Measurements from ENCODE around the gene SNX18. TPM values are rescaled to one million over a fixed set of nuclear protein-coding genes. Genes with fewer than 3 reads are reported as not detected.
"Not testable (repeated sequence)": the region's sequence is repeated elsewhere in the genome, so short reads cannot be mapped to it uniquely, and the experiment has no call there.

The SNX18 gene
- total and polyA plus RNA-seq, 2 of the 8 experiments (the other 6 are each of a cell fraction or from before 2014, with no cell fraction given): 5.8 to 17.7 TPM

GRCh38 chr5:54489648-54489979 lies 27.9 kb upstream of the SNX18 start:
- not testable (repeated sequence) for H3K79me1 ChIP-seq (ENCODE audit: low read depth, low read length); H3K27me3 ChIP-seq (replicated peaks in 1 of 4; ENCODE audit: control insufficient read depth in 3 of 4, extremely low read depth in 1 of 4, insufficient read depth in 3 of 4, low read length in 3 of 4); H2BK120ac ChIP-seq (replicated peaks; ENCODE audit: low read depth, low read length); H2BK12ac ChIP-seq (ENCODE audit: low read depth, low read length); H3K27ac ChIP-seq (ENCODE audit: low read depth, low read length); H3K23ac ChIP-seq (ENCODE audit: insufficient read length); H3K9ac ChIP-seq (replicated peaks in 1 of 4; ENCODE audit: extremely low read depth in 1 of 4, low read depth in 3 of 4, low read length in 3 of 4); H3K18ac ChIP-seq (ENCODE audit: extremely low read depth, low read length); H2BK20ac ChIP-seq (ENCODE audit: low read length); H3K4ac ChIP-seq (replicated peaks; ENCODE audit: insufficient read length, low read depth, low read length); H3K23me2 ChIP-seq (ENCODE audit: low read depth, low read length); H2BK15ac ChIP-seq (ENCODE audit: low read length); H3K14ac ChIP-seq (ENCODE audit: insufficient read length); H2AK5ac ChIP-seq (ENCODE audit: low read depth, low read length); H4K5ac ChIP-seq (ENCODE audit: insufficient read length, low read depth, low read length); H4K20me1 ChIP-seq (replicated peaks in 1 of 2; ENCODE audit: control insufficient read depth in 1 of 2, insufficient read depth in 2 of 2, low read length in 2 of 2); FAIRE-seq; H3K79me2 ChIP-seq (ENCODE audit: control insufficient read depth in 1 of 2, insufficient read depth in 2 of 2, low read length in 2 of 2); H3K4me3 ChIP-seq (ENCODE audit: extremely low read depth in 1 of 4, insufficient read depth in 2 of 4, low read depth in 3 of 4, low read length in 4 of 4); H4K8ac ChIP-seq (ENCODE audit: extremely low read depth, insufficient read depth, low read length); H4K91ac ChIP-seq (replicated peaks; ENCODE audit: insufficient read length, low read length); H3K36me3 ChIP-seq (ENCODE audit: control insufficient read depth in 2 of 4, insufficient read depth in 4 of 4, low read length in 3 of 4); DNase-seq (ENCODE audit: low read depth in 1 of 2, low spot score in 2 of 2); H3K56ac ChIP-seq (replicated peaks; ENCODE audit: insufficient read length, low read depth, low read length); H3K4me1 ChIP-seq (replicated peaks in 1 of 4; ENCODE audit: control insufficient read depth in 3 of 4, insufficient read depth in 4 of 4, low read length in 3 of 4); H2BK5ac ChIP-seq (ENCODE audit: low read depth, low read length); H3K9me3 ChIP-seq (ENCODE audit: insufficient read depth in 2 of 2, low read depth in 1 of 2, low read length in 1 of 2); H3K4me2 ChIP-seq (ENCODE audit: insufficient read depth in 1 of 2, low read depth in 2 of 2, low read length in 2 of 2); H2AFZ ChIP-seq (ENCODE audit: low read length)
- CTCF ChIA-PET (ENCODE audit: partially characterized antibody): interaction anchor here (0.7 to 4.4 kb wide), 55 partner anchors 9 to 1228 kb away, joined by 3 to 74 read pairs (median 5); partner anchors contain the start of genes ARL15, GPX8, HSPB3 and SNX18
- POLR2A ChIA-PET (ENCODE audit: partially characterized antibody): interaction anchor here (1.2 kb wide), 1 partner anchor 179 kb away, joined by 3 read pairs; the partner anchor contains the start of gene ARL15
- WGBS, 2 experiments (ENCODE audit: extremely low coverage in 1 of 2, insufficient coverage in 1 of 2, insufficient read length in 1 of 2, insufficient replicate concordance in 2 of 2, low coverage in 1 of 2, low lambda C conversion rate in 2 of 2, missing lambda C conversion rate in 1 of 2): 31% methylated on average over 2 of the region's 2 CpGs; no CpG with 5 or more reads in 1 of the 2 experiments

Data from H1 (cell line).